Medulla oblongata (tissue), 1 donor: ENCODE measurements around the gene NR6A1.

Experiments used
- DNase-seq: peaks from one replicate; pipeline ENCODE4 v3.0.0-alpha.2; 2015; ENCODE audit errors: extremely low spot score

NR6A1 gene

DNA sequence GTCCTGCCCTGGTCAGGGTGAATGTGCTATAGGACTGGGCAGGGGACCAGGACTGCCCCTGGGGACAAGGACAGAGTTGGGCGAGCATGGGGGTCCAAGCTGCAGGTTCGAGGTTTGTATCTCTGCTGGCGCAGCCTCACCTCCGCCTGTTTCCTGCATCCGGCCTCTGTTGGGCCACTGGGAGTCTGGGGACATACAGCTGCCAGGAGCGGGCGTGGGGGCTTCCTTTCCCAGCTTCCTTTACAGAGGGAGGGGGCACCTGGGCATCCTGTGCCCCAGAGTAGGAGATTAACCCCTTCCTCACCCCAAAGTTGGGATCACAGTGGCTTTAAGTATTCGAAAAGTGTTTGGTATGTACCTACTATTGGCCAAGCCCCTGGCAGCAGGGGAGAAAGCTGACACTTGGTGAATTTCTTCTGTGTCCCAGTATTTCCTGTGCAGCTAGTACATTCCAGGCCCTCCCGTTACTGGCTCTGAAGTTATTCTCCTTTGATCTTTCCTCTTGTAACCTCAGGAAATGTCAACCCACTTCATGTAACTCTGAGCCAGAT lies 24.8 kb upstream of the NR6A1 start:
- DNase-seq, result no peak

GRCh38 chr9:124794902-124795491 lies 23.9 kb upstream of the NR6A1 start:
- no peak for DNase-seq

GRCh38 chr9:124793015-124793541 lies 22.0 kb upstream of the NR6A1 start:
- DNase-seq, result no peak

DNA sequence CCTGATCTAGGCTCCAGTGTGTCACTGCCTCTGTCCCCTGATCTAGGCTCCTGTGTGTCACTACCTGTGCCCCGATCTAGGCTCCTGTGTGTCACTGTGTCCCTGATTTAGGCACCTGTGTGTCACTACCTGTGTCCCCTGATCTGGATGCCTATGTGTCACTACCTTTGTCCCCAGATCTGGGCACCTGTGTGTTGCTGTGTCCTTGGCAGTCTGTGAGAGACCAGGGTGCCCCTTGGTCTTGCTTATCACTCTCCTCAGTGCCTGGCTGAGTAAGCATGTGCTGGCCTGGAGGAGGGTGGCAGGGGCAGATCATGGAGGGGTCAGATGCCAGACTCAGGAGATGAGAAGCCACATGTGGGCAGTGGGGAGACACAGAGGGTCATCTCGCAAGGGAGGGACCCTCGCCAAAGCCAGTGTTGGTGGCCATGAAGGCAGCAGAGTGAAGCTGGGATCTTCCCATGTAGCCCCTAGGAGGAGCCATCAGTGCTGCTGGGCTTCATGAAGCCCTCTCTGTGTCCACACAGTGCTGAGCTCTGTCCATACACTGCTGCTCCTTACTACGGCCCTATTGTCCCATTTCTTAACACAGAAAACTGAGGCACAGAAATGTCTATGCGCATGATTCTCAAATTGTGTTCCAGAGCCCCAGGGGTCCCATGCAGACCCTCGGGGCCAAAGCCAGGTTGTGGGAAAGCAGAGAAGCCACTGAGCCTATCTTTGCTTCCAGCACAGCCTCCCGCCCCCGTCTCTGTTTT lies 21.3 kb upstream of the NR6A1 start:
- DNase-seq, result no peak

DNA sequence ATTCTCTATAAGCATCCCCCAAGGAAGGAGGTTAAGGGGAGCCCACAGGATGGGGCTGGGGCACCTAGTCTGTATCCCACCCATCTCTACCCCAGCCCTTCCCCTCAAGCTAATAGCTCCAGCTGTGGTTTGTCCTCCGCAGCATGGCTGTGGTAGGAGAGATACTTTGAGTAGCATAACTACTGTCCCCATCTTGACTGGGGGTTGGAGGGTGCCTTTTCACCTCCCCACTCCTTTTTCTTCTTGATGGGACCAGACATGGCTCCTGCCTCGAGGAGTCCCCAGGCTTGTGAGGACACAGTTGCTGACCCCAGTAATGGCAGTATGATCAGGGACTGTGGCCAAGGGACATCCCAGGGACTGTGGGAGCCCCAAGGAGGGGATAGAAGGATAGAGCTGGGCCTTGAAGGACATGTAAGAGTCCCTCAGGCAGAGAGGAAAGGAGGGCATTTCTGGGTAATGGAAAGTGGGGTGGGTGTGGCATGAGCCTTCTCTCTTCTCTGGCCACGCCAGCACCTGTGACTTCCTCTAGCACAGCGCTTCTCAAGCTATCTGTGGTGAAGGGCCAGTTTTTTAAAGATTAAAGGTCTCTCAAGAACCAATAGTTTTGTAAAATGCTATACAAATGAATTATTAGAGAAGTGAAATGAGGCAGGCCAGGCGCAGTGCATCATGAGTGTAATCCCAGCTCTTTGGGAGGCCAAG lies 19.8 kb upstream of the NR6A1 start:
- DNase-seq, result no peak

DNA sequence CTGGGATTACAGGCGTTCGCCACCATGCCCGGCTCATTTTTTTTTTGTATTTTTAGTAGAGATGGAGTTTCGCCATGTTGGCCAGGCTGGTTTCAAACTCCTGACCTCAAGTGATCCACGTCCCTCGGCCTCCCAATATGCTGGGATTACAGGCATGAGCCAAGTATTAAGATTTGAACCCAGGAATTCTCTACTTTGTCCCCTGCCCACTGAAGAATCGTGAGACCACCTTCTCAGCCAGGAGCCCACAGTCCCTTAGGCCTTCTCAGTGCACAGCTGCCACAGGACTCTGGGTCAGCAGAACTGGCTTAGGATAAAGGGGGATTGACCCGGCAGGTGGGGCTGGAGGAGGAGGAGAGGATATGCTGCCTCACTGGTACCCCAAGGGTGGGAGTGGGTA lies 19.2 kb upstream of the NR6A1 start:
- DNase-seq, result no peak

DNA sequence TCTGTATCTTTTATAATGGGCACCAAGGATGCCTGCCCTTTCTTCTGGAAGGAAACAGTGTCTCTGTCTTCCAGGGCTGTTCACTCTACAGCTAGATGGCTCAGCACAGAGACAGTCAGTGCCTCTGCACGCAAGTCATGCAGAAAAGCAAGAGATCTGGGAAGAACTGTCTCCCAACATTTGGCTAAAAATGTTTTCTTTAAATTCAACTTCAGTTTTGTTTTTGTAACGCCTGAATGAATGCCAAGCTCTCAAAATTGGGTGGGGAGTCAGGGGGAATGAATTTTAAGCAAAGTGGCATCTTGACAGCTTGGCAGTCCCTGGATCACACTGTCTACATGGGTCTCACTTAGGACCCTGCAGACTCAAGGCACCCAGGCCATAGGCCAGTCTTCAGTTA lies 18.4 kb upstream of the NR6A1 start:
- no peak for DNase-seq

- DNase-seq, result no peak
Measured at GRCh38 chr9:124788542-124789217, 17.6 kb upstream of the NR6A1 start.

DNA sequence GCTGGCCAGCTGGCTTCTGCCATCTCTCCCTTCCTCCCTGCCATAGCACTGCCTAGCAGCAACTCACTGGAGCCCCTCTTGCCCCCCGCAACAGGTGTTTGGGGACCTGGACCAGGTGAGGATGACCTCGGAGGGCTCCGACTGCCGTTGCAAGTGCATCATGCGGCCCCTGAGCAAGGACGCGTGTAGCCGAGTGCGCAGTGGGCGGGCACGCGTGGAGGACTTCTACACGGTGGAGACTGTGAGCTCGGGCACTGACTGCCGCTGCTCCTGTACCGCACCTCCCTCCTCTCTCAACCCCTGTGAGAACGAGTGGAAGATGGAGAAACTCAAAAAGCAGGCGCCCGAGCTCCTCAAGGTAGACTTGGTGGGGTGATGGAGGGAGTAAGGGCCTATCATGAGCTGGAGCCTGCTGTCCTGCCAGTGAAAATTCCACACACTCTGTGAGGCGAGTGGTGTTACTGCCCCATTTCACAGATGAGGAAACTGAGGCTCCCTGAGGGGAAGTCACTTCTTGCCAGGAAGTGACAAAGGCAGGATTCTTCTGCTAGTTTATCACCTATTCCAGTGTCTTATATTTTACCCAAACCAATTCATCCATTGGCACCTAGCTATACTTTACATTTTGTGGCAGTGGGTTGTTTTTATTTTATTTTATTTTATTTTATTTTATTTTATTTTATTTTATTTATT lies 15.9 kb upstream of the NR6A1 start:
- no peak for DNase-seq

- DNase-seq, result no peak
Measured at GRCh38 chr9:124784509-124784908, 13.4 kb upstream of the NR6A1 start.

- no peak for DNase-seq
Measured at GRCh38 chr9:124783830-124784229, 12.7 kb upstream of the NR6A1 start.

GRCh38 chr9:124782661-124783574 lies 11.8 kb upstream of the NR6A1 start:
- no peak for DNase-seq

GRCh38 chr9:124781967-124782660 lies 11.0 kb upstream of the NR6A1 start:
- no peak for DNase-seq

DNA sequence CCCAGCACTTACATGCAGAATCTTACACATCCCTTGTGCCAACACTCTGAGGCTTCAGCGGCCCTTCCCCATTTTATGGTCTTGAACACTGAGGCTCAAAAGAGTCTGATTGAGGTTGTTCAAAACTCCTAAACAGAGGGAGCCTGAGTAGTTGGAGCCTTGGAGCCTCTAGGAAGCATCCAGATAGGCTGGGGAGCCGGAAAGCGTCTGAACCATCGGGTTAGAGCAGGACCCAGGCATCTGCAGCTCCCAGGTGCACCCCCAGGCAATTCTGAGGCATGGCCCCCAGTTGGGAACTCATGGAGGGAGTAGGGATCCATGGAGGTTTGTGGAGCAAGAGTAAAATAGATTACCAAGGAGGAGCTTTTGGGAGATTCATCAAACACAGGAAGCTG lies 9.6 kb upstream of the NR6A1 start:
- DNase-seq, result no peak

- no peak for DNase-seq
Measured at GRCh38 chr9:124780060-124780756, 9.1 kb upstream of the NR6A1 start.

GRCh38 chr9:124779368-124780059 lies 8.4 kb upstream of the NR6A1 start:
- no peak for DNase-seq

DNA sequence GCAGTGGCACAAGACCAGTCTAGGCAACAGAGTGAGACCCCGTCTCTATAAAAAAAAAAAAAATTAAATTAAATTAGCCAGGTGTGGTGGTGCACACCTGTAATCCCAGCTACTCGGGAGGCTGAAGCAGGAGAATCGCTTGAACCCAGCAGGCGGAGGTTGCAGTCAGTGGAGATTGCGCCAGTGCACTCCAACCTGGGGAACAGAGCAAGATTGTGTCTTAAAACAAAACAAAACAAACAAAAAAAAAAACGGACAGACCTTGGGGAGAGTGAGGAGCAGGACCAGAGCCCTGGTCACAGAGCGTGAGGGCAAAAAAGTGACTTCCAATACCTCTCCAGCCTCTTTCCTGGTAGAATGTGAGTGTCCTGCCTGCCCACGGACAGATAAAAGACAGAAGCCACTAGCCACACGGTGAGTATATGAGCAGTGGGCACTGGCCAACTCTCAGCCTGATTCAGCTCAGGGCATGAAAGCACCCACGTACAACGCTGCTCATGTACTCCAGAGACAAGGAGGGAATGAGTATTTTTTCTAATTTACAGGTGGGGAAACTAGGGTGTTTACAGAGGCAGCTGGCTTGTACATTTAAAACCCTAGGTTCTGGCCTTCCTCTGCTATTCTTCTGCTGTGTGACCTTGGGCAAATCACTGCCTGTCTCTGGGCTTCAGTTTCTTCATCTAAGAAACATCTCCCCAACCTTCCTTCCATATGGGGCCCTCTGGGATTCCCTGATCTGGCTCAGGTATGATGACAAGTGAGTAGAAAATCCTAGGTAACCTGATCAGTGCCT lies 7.7 kb upstream of the NR6A1 start:
- DNase-seq, result no peak
